HG03280 (cell line): ENCODE results near the gene GABRA4.

Experiments used
- ATAC-seq: cut with Tn5 transposase; IDR thresholded peaks from one replicate; pipeline ENCODE4 v1.9.1; 2021; ENCODE audit warnings: mild to moderate bottlenecking, moderate library complexity; ENCODE audit not compliant: unreplicated experiment

The GABRA4 gene

GRCh38 chr4:46931981-46932380 is 61.4 kb downstream of the GABRA4 start:
- ATAC-seq, result peak; percentile 83

GRCh38 chr4:46930891-46931290 is 62.5 kb downstream of the GABRA4 start:
- no peak for ATAC-seq

- ATAC-seq, result no peak
These were observed 66.2 kb downstream of the GABRA4 start for GRCh38 chr4:46927201-46927600.

- no peak for ATAC-seq
These were observed 68.4 kb downstream of the GABRA4 start for GRCh38 chr4:46924789-46925529.

GRCh38 chr4:46922205-46922604 is 71.2 kb downstream of the GABRA4 start:
- no peak for ATAC-seq

GRCh38 chr4:46909078-46909477 is 84.3 kb downstream of the GABRA4 start, which contains the start of gene COX7B2:
COX7B2 (minus strand) TSS chr4:46909245; CDS start chr4:46735192, 174,053 bp downstream.
- ATAC-seq, result no peak

GRCh38 chr4:46908148-46908547 is 85.2 kb downstream of the GABRA4 start:
- ATAC-seq, result no peak

GRCh38 chr4:46900082-46900481 is 93.3 kb downstream of the GABRA4 start:
- ATAC-seq, result no peak

- no peak for ATAC-seq
These were observed 98.6 kb downstream of the GABRA4 start for GRCh38 chr4:46894826-46895225.

- ATAC-seq, result no peak
These were observed 103.3 kb downstream of the GABRA4 start for GRCh38 chr4:46890056-46890455.

GRCh38 chr4:46889410-46889809 is 104.0 kb downstream of the GABRA4 start:
- no peak for ATAC-seq

- no peak for ATAC-seq
These were observed 106.7 kb downstream of the GABRA4 start for GRCh38 chr4:46886711-46887110.

GRCh38 chr4:46878641-46879040 is 114.7 kb downstream of the GABRA4 start:
- no peak for ATAC-seq

GRCh38 chr4:46874811-46875210 is 118.6 kb downstream of the GABRA4 start:
- no peak for ATAC-seq

- ATAC-seq, result no peak
These were observed 123.0 kb downstream of the GABRA4 start for GRCh38 chr4:46870411-46870810.
